RWPE1 (cell line): Measurements from ENCODE around the gene LCE1F.
A peak's percentile ranks its signal among the peaks of the same experiment; 100 is the strongest.

Experiments used
- CTCF ChIA-PET: fragments of 350-600 bp; sonication (Branson Sonifier 250); formaldehyde crosslinking; extraction: SDS; loops from one replicate; lab custom pipeline; 2021; lab: Yijun Ruan, JAX
- POLR2A ChIA-PET: fragments of 400-600 bp; formaldehyde crosslinking; extraction: SDS; loops from one replicate; lab custom pipeline; 2020; ENCODE audit warnings: antibody characterized with exemption; ENCODE audit not compliant: low non-redundant PET; lab: Yijun Ruan, JAX
- DNase-seq: peaks from one replicate; pipeline ENCODE4 v3.0.0; 2012; ENCODE audit warnings: low spot score
- H3K27ac ChIP-seq: fragments of 450-650 bp; 2 replicates; pipeline ENCODE4 v1.5.1; 2017
- CTCF ChIP-seq: fragments of 450-650 bp; conservative IDR thresholded peaks from 2 replicates; pipeline ENCODE4 v1.5.1; 2017; ENCODE audit warnings: low read depth, mild to moderate bottlenecking

Gene LCE1F

GRCh38 chr1:152761609-152762213 is 13.2 kb upstream of the LCE1F start:
- TF ChIP-seq CTCF, result no peak
- CTCF ChIA-PET, result interaction anchor here (0.6 to 2.1 kb wide), 2 partner anchors 108 to 271 kb away, joined by 4 to 8 read pairs; no protein-coding TSS in a partner anchor
- no peak overlapping the region for H3K27ac ChIP-seq
- POLR2A ChIA-PET, result no interaction called here
- no peak for DNase-seq

- DNase-seq, result no peak
- POLR2A ChIA-PET, result no interaction called here
- CTCF ChIA-PET, result interaction anchor here (0.5 to 1.0 kb wide), 7 partner anchors 17 to 1837 kb away, joined by 3 to 4 read pairs (median 3); no protein-coding TSS in a partner anchor
Observed at GRCh38 chr1:152768847-152769533, 6.0 kb upstream of the LCE1F start.

DNA sequence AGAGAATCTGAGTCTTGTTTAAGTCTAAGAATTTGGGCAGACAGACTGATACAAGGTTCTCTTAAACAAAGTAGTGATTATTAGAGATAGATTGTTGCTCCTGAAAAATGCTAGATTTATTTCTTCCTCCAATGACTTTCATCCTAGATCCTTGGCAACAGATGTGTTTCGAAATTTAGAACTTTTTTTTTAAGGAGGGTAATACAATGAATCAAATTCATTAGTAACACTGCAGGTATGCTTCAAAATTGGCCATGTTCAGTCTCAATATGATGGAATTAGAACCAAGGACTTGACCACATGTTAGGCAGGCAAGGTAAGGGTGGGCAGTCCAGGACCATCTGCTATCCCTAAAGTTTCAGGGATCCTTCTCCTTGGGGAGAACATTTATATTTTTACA is 4.5 kb upstream of the LCE1F start:
- DNase-seq, result no peak
- ChIA-PET POLR2A (interaction anchor here (0.5 kb wide), 1 partner anchor 962 kb away, joined by 3 read pairs; no protein-coding TSS in a partner anchor), CTCF (interaction anchor here (1.0 kb wide), 1 partner anchor 117 kb away, joined by 3 read pairs; no protein-coding TSS in a partner anchor)
- no peak for TF ChIP-seq CTCF
- no peak overlapping the region for H3K27ac ChIP-seq

More at GRCh38 chr1:152768847-152769533, 6.0 kb upstream of the LCE1F start:
- no peak for TF ChIP-seq CTCF
- H3K27ac ChIP-seq, result no peak overlapping the region

- no peak overlapping the region for H3K27ac ChIP-seq
- CTCF ChIA-PET, result interaction anchor here (0.5 kb wide), 1 partner anchor 31 kb away, joined by 4 read pairs; no protein-coding TSS in a partner anchor
- POLR2A ChIA-PET, result no interaction called here
- no peak for TF ChIP-seq CTCF
- no peak for DNase-seq
Observed at GRCh38 chr1:152776361-152776760, 1.4 kb downstream of the LCE1F start.

GRCh38 chr1:152777510-152778137 is 2.7 kb downstream of the LCE1F start:
- no peak for DNase-seq
- ChIA-PET CTCF (interaction anchor here (0.6 kb wide), 1 partner anchor 88 kb away, joined by 4 read pairs; no protein-coding TSS in a partner anchor), POLR2A (no interaction called here)
- TF ChIP-seq CTCF, result 0 out of 2 replicates have a peak, but pooled peaks have one; percentile 9
- no peak overlapping the region for H3K27ac ChIP-seq

DNA sequence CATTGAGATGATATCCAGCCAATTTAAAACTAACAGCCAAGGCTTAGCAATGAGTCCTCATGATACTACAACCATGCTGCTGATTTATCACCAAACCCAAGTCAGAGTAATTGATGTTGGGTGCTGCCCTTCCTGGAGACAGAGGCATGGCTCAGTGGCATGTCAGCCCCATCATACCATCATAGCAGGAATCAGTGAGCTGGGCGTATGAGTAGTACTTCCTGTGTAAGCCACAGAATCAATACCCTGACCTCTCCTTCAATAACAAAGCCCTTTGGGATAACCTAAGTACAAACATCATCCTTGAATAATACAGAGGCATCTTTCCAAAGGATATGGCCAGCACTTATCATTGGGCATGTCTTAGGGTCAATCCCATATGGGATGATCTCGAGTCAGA is 8.2 kb downstream of the LCE1F start:
- no peak overlapping the region for H3K27ac ChIP-seq
- ChIA-PET CTCF (no interaction called here), POLR2A (no interaction called here)
- no peak for TF ChIP-seq CTCF
- no peak for DNase-seq
